ENCODE measurements around the gene CELSR1.
"Not testable (repeated sequence)": the region's sequence is repeated elsewhere in the genome, so short reads cannot be mapped to it uniquely, and the experiment has no call there.

Gene CELSR1

GRCh38 chr22:46512039-46512370, 25.4 kb downstream of the CELSR1 start:
- DNase-seq = no peak

- DNase-seq = no peak
Measured at GRCh38 chr22:46511151-46512038, 26.0 kb downstream of the CELSR1 start.

DNA sequence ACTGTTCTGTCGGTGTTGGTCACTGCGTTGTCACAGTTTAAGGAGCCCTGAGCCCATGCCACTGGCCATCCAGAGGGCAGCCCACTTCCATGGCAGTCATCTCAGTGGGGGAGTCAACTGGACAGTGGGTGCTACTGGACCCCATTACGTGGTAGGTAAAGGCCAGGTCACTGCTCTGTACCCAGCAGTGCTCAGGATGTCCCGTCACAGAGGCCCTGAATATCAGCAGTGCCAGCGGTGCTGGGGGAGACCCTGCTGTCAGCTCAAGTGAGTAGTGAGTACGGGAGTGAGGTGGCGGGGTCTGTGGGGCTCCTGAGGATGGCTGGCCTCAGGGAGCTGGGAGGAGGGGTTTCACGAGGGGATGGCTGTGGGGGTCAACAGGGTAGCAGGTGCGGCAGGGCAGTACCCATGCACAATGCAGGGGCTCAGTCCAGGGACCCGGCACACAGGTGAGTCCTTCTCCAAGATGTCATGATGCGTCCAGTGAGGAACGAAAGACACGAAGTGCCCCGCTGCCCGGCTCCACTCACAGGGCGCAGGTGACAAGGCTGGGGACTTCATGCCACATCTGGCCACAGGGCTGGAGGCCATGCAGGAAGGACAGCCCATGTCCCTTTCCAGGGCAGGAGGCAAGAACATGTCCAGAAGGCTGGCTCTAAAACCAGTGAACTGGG, 27.9 kb downstream of the CELSR1 start:
- no peak for DNase-seq

DNA sequence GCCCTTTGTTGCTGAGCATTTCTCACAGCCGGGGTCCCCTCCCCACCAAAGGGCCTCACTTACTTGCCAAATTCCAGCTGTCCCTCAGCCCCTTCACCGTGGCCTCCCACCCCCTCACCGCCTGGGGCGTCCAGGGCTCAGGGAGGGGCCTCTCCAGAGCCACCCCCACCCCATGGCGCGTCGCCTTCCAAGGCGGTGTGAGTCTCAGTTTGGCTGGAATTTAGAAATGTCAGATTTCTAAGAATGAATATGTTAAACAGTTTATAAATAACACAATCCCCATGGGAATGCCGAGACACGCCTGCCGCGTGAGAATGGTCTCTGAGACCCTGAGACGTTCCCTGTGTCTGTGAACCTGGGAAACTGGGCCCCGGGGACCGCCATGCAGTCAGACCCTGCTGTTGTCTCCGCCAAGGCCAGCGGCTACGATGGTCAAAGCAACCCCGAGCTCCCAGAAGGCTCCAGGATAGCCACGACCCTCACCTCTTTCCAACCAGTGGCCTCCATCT, 28.9 kb downstream of the CELSR1 start:
- DNase-seq = no peak

GRCh38 chr22:46507451-46508425, 29.7 kb downstream of the CELSR1 start:
- no peak for DNase-seq

DNA sequence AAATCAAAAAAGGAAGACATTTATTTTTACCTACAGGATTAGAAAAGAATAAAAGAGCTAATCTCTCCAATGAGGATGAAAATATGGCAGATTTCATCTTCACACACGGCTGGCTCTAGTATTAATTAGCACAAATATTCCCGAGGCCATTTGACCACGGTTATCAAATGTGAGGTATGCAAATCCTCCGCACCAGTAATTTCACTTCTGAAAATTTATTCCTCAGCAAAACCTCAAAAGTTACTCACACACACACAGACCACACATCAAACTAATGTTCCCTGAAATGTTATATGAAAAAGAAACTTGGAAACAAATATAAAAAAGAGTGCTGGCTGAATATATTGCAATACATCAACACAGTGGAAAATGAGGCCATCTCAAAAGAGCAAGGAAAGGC, 32.8 kb downstream of the CELSR1 start:
- no peak for DNase-seq

DNA sequence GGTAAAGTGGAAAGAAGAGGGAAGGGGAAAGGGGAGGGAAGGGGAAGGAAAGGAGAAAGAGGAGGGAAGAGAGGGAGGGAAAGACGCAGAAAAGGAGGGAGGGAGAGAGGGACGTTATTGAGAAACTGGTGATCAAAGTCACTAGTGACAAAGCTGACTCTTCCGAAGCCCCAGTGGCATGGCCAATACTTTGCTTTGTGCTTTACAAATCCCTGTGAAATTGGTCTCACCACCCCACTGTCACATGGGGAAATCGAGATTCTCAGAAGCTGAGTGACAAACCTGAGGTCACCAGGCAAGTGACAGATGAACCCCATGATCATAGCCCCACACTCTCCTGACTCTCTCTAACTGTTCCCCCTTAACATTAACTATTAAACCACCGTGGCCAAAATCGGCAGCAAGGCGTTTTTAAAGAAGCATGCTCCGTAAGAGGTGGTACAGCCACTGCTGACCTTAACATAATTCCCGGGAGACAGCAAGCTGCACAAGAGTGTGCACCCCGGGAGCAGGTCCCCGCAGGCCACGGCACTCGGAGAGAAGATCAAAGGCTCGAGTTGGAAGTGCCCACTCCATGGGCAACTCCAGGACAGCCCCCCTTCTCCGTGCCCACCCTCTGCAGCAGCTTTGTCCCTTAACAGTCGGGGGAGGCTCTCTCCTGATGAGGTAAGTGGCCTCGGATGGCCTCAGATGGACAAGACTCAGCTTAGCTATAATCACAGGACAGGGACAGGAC, 34.8 kb downstream of the CELSR1 start:
- DNase-seq = no peak

- DNase-seq = peak; percentile 8 to 34
Measured at GRCh38 chr22:46501701-46502100, 35.7 kb downstream of the CELSR1 start.

- DNase-seq = not testable (repeated sequence)
Measured at GRCh38 chr22:46501265-46501664, 36.2 kb downstream of the CELSR1 start.

- no peak for DNase-seq
Measured at GRCh38 chr22:46500201-46500600, 37.2 kb downstream of the CELSR1 start.

DNA sequence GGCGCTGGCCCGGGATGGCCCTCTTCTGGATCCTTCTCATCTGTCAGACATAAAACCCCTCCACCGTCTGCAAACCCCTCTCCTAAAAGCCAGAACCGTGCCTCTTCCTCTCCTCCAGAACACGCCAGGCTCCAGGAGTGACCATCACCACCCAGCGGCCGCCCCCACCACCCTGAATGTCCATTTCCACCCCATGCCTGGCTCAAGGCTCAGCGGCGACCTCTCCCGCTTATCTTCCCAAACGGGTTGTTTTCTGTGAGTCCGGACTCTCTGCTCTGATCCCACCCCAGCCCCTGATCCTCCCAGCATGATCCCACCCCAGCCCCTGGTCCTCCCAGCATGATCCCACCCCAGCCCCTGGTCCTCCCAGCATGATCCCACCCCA, 37.6 kb downstream of the CELSR1 start:
- no peak for DNase-seq

- DNase-seq = no peak
Measured at GRCh38 chr22:46491946-46492345, 45.5 kb downstream of the CELSR1 start.

- DNase-seq = no peak
Measured at GRCh38 chr22:46490538-46490937, 46.9 kb downstream of the CELSR1 start.

GRCh38 chr22:46486996-46487717, 50.3 kb downstream of the CELSR1 start:
- DNase-seq = no peak

GRCh38 chr22:46484861-46485595, 52.4 kb downstream of the CELSR1 start:
- DNase-seq = no peak

GRCh38 chr22:46484156-46484860, 53.1 kb downstream of the CELSR1 start:
- no peak for DNase-seq

GRCh38 chr22:46483353-46483752, 54.1 kb downstream of the CELSR1 start:
- no peak for DNase-seq

DNA sequence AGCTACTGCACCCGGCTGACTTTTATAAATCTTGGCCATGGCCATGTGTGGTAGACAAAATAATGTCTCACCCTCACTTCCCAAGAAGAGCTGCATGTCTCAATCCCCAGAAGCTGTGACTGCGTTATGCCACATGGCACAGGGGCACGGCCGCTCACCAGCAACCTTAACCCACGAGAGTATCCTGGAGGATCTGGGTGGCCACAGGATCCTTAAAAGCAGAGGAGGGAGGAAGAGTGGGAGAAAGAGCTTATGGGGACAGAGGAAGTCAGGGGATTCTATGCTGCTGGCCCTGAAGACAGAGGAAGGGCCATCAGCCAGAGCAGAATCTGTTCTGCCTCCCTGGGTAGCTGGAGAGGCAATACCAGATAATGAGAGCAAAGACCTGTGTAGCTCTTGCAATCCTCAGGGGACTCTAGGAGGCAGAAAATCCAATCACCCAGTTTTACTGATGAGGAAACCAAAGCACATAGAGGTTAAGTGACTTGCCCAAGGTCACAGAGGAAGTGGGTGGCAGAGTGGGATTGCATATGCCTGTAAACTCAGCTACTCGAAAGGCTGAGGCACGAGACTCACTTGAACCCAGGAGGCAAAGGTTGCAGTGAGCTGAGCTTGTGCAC, 55.3 kb downstream of the CELSR1 start:
- DNase-seq = no peak

GRCh38 chr22:46481386-46481785, 56.0 kb downstream of the CELSR1 start:
- DNase-seq = no peak

DNA sequence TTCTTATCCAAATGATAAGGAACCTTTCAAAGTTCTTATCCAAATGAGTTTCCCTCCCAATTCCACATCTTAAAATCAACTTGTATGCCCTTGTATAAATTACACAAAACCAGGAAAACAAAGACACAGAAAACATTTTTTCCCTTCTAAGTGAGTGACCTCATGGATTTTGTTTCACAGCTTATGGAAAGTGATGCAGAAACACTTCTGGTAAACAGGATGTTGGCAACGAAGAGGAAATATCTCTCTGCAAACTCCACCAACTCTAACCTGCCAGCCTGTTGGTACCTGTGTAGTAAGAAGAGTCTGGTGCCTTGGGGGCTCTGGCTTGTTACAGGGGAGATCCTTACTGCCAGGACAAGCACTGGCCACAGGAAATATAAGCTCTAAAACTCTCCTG, 57.0 kb downstream of the CELSR1 start:
- DNase-seq = no peak

All from Kasumi-1 (cell line).